GM18909 (cell line): Measurements from ENCODE around the gene APOF.
"Not testable (repeated sequence)": the region's sequence is repeated elsewhere in the genome, so short reads cannot be mapped to it uniquely, and the experiment has no call there.

Experiments used
- ATAC-seq: cut with Tn5 transposase; IDR thresholded peaks from one replicate; pipeline ENCODE4 v1.9.1; 2021; ENCODE audit warnings: mild to moderate bottlenecking; ENCODE audit not compliant: unreplicated experiment, poor library complexity

APOF gene

GRCh38 chr12:56334490-56334793 is 28.2 kb downstream of the APOF start:
- no peak for ATAC-seq

GRCh38 chr12:56333679-56334489 is 28.8 kb downstream of the APOF start, which contains the start of gene PAN2:
PAN2 (minus strand) TSS chr12:56334000; CDS start chr12:56333094, 906 bp downstream.
- ATAC-seq = peak; percentile 93

GRCh38 chr12:56333197-56333678 is 29.4 kb downstream of the APOF start:
- no peak for ATAC-seq

- ATAC-seq = no peak
Measured at GRCh38 chr12:56332512-56333196, 30.0 kb downstream of the APOF start.

- ATAC-seq = no peak
Measured at GRCh38 chr12:56330936-56331490, 31.6 kb downstream of the APOF start.

GRCh38 chr12:56326533-56326932 is 36.1 kb downstream of the APOF start:
- ATAC-seq = no peak

GRCh38 chr12:56326126-56326525 is 36.5 kb downstream of the APOF start:
- ATAC-seq = no peak

GRCh38 chr12:56324206-56324605 is 38.5 kb downstream of the APOF start:
- no peak for ATAC-seq

GRCh38 chr12:56321610-56322009 is 41.0 kb downstream of the APOF start:
- not testable (repeated sequence) for ATAC-seq

- ATAC-seq = no peak
Measured at GRCh38 chr12:56321027-56321426, 41.6 kb downstream of the APOF start.

- ATAC-seq = no peak
Measured at GRCh38 chr12:56317675-56318074, 45.0 kb downstream of the APOF start.

GRCh38 chr12:56315622-56316473 is 46.8 kb downstream of the APOF start, which contains the start of gene CNPY2:
CNPY2 (minus strand) TSS chr12:56315988; CDS start chr12:56315217, 771 bp downstream.
- ATAC-seq = peak; percentile 94

GRCh38 chr12:56315249-56315621 is 47.4 kb downstream of the APOF start:
- no peak for ATAC-seq

GRCh38 chr12:56311003-56311402 is 51.7 kb downstream of the APOF start:
- ATAC-seq = no peak
